ENCODE measurements around the gene OSGEP. TPM values are rescaled to one million over a fixed set of nuclear protein-coding genes. Genes with fewer than 3 reads are reported as not detected.

OSGEP gene
- total RNA-seq, 1 donor from 2014 or later: 15.0 TPM

GRCh38 chr14:20435582-20436362, 18.8 kb downstream of the OSGEP start, which contains the start of gene KLHL33:
TSS of gene KLHL33 (minus strand) at chr14:20436166. CDS start at chr14:20435811, 355 bp downstream.
- FAIRE-seq (no peak), DNase-seq (ENCODE audit: low read depth) (no peak)
- no peak for TF ChIP-seq CTCF (IDR thresholded peaks at IDR 0.05; ENCODE audit: insufficient read depth, low read length, severe bottlenecking)
- no peaks in the 10 kb centered on the region for H3K36me3 ChIP-seq (ENCODE audit: control insufficient read depth, insufficient read depth, low read length)
- peaks cover 2% of the 10 kb centered on the region for H3K27me3 ChIP-seq (ENCODE audit: control insufficient read depth, insufficient read depth, low read length)
- H3K4me3 ChIP-seq (ENCODE audit: low read depth, low read length): no peak within 1 kb of the TSS

GRCh38 chr14:20434701-20435581, 19.7 kb downstream of the OSGEP start:
- Histone ChIP-seq H3K4me3 (ENCODE audit: low read depth, low read length) (no peak overlapping the region), H3K27me3 (ENCODE audit: control insufficient read depth, insufficient read depth, low read length) (peaks cover 2% of the 10 kb centered on the region), H3K36me3 (ENCODE audit: control insufficient read depth, insufficient read depth, low read length) (no peaks in the 10 kb centered on the region)
- no peak for DNase-seq (ENCODE audit: low read depth)
- no peak for FAIRE-seq
- no peak for TF ChIP-seq CTCF (IDR thresholded peaks at IDR 0.05; ENCODE audit: insufficient read depth, low read length, severe bottlenecking)

GRCh38 chr14:20429801-20430669, 24.6 kb downstream of the OSGEP start:
- FAIRE-seq: no peak
- no peak overlapping the region for H3K4me3 ChIP-seq (ENCODE audit: low read depth, low read length)

GRCh38 chr14:20428802-20429201, 25.8 kb downstream of the OSGEP start:
- H3K36me3 ChIP-seq (ENCODE audit: control insufficient read depth, insufficient read depth, low read length): no peaks in the 10 kb centered on the region
- TF ChIP-seq CTCF (IDR thresholded peaks at IDR 0.05; ENCODE audit: insufficient read depth, low read length, severe bottlenecking): no peak
- no peak for DNase-seq (ENCODE audit: low read depth)
- no peak for FAIRE-seq
- no peaks in the 10 kb centered on the region for H3K27me3 ChIP-seq (ENCODE audit: control insufficient read depth, insufficient read depth, low read length)
- H3K4me3 ChIP-seq (ENCODE audit: low read depth, low read length): no peak overlapping the region

More at GRCh38 chr14:20429801-20430669, 24.6 kb downstream of the OSGEP start:
- no peak for DNase-seq (ENCODE audit: low read depth)
- no peak for TF ChIP-seq CTCF (IDR thresholded peaks at IDR 0.05; ENCODE audit: insufficient read depth, low read length, severe bottlenecking)
- H3K27me3 ChIP-seq (ENCODE audit: control insufficient read depth, insufficient read depth, low read length): no peaks in the 10 kb centered on the region
- H3K36me3 ChIP-seq (ENCODE audit: control insufficient read depth, insufficient read depth, low read length): no peaks in the 10 kb centered on the region

- Histone ChIP-seq H3K27me3 (ENCODE audit: control insufficient read depth, insufficient read depth, low read length) (no peaks in the 10 kb centered on the region), H3K4me3 (ENCODE audit: low read depth, low read length) (no peak overlapping the region), H3K36me3 (ENCODE audit: control insufficient read depth, insufficient read depth, low read length) (no peaks in the 10 kb centered on the region)
- DNase-seq (ENCODE audit: low read depth) (no peak), FAIRE-seq (no peak)
- TF ChIP-seq CTCF (IDR thresholded peaks at IDR 0.05; ENCODE audit: insufficient read depth, low read length, severe bottlenecking): no peak
These were observed 26.6 kb downstream of the OSGEP start for GRCh38 chr14:20428010-20428365.
